ENCODE measurements around the gene ITGB1BP1. TPM values are rescaled to one million over a fixed set of nuclear protein-coding genes. Genes with fewer than 3 reads are reported as not detected.

The ITGB1BP1 gene
- total and polyA plus RNA-seq, 7 experiments from 2014 or later, result 45.1 to 123 (median 56.1) TPM

- Mint-ChIP-seq H3K36me3 (peaks cover 0 to 45% (median 21%) of the 10 kb centered on the region in 5 donors), H3K4me1 (no peaks in the 10 kb centered on the region), H3K9me3 (no peaks in the 10 kb centered on the region), H3K27me3 (no peaks in the 10 kb centered on the region), H3K4me3 (no peak overlapping the region), H3K27ac (no peak overlapping the region)
- ChIA-PET CTCF (no interaction called here), POLR2A (interaction anchor here (0.6 kb wide), 1 partner anchor 1681 kb away, joined by 3 read pairs; a partner anchor contains a TSS)
- Histone ChIP-seq H3K9me3 (ENCODE audit: control insufficient read depth in 2 of 3, low read length in 3 of 3) (no peaks in the 10 kb centered on the region), H3K4me3 (ENCODE audit: low read length) (no peak overlapping the region), H3K27ac (ENCODE audit: low read depth, low read length) (no peak overlapping the region), H3K27me3 (ENCODE audit: control insufficient read depth in 2 of 2, insufficient read depth in 2 of 2, low read length in 2 of 2) (no peaks in the 10 kb centered on the region), H3K4me1 (ENCODE audit: control insufficient read depth in 2 of 2, insufficient read depth in 2 of 2, low read length in 2 of 2) (no peaks in the 10 kb centered on the region), H3K36me3 (ENCODE audit: control insufficient read depth in 2 of 3, insufficient read depth in 3 of 3, low read length in 3 of 3) (peaks cover 0 to 39% (median 11%) of the 10 kb centered on the region in 3 experiments)
- intact Hi-C loops (cut with micrococcal nuclease), result no loop called here
- DNase-seq (no peak), ATAC-seq (no peak)
Measured at GRCh38 chr2:9451231-9451630, 27.9 kb upstream of the ITGB1BP1 start.

- Histone ChIP-seq H3K36me3 (ENCODE audit: control insufficient read depth in 2 of 3, insufficient read depth in 3 of 3, low read length in 3 of 3) (peaks cover 0 to 58% (median 6%) of the 10 kb centered on the region in 3 experiments), H3K27ac (ENCODE audit: low read depth, low read length) (no peak overlapping the region), H3K4me1 (ENCODE audit: control insufficient read depth in 2 of 2, insufficient read depth in 2 of 2, low read length in 2 of 2) (no peaks in the 10 kb centered on the region), H3K9me3 (ENCODE audit: control insufficient read depth in 2 of 3, low read length in 3 of 3) (no peaks in the 10 kb centered on the region), H3K4me3 (ENCODE audit: low read length) (no peak overlapping the region), H3K27me3 (ENCODE audit: control insufficient read depth in 2 of 2, insufficient read depth in 2 of 2, low read length in 2 of 2) (no peaks in the 10 kb centered on the region)
- no peaks in the 10 kb centered on the region for H3K27me3 Mint-ChIP-seq
- H3K9me3 Mint-ChIP-seq, result no peaks in the 10 kb centered on the region
- intact Hi-C loops (cut with micrococcal nuclease), result no loop called here
- peaks cover 0 to 8% (median 0%) of the 10 kb centered on the region in 7 donors for H3K4me1 Mint-ChIP-seq
- CTCF ChIA-PET, result no interaction called here
- ATAC-seq (no peak), DNase-seq (no peak)
- H3K36me3 Mint-ChIP-seq, result peaks cover 22 to 46% (median 36%) of the 10 kb centered on the region in 5 donors
- peak overlapping the region in 1 of 9 donors; percentile 43 for H3K27ac Mint-ChIP-seq
- H3K4me3 Mint-ChIP-seq, result no peak overlapping the region
- POLR2A ChIA-PET, result no interaction called here
Measured at GRCh38 chr2:9445089-9445488, 21.8 kb upstream of the ITGB1BP1 start.

- Mint-ChIP-seq H3K9me3 (no peaks in the 10 kb centered on the region), H3K4me3 (no peak overlapping the region), H3K27me3 (no peaks in the 10 kb centered on the region), H3K36me3 (peaks cover 17 to 46% (median 40%) of the 10 kb centered on the region in 5 donors), H3K4me1 (peaks cover 0 to 8% (median 0%) of the 10 kb centered on the region in 7 donors), H3K27ac (peak overlapping the region in 1 of 9 donors; percentile 76)
- ATAC-seq (no peak), DNase-seq (no peak)
- POLR2A ChIA-PET, result no interaction called here
- no peak overlapping the region for H3K27ac ChIP-seq (ENCODE audit: low read depth, low read length)
- peaks cover 0 to 58% (median 9%) of the 10 kb centered on the region in 3 experiments for H3K36me3 ChIP-seq (ENCODE audit: control insufficient read depth in 2 of 3, insufficient read depth in 3 of 3, low read length in 3 of 3)
- no peaks in the 10 kb centered on the region for H3K27me3 ChIP-seq (ENCODE audit: control insufficient read depth in 2 of 2, insufficient read depth in 2 of 2, low read length in 2 of 2)
- intact Hi-C loops (cut with micrococcal nuclease), result no loop called here
- CTCF ChIA-PET, result no interaction called here
- no peaks in the 10 kb centered on the region for H3K9me3 ChIP-seq (ENCODE audit: control insufficient read depth in 2 of 3, low read length in 3 of 3)
- H3K4me1 ChIP-seq (ENCODE audit: control insufficient read depth in 2 of 2, insufficient read depth in 2 of 2, low read length in 2 of 2), result no peaks in the 10 kb centered on the region
- H3K4me3 ChIP-seq (ENCODE audit: low read length), result no peak overlapping the region
Measured at GRCh38 chr2:9443526-9443925, 20.2 kb upstream of the ITGB1BP1 start.

DNA sequence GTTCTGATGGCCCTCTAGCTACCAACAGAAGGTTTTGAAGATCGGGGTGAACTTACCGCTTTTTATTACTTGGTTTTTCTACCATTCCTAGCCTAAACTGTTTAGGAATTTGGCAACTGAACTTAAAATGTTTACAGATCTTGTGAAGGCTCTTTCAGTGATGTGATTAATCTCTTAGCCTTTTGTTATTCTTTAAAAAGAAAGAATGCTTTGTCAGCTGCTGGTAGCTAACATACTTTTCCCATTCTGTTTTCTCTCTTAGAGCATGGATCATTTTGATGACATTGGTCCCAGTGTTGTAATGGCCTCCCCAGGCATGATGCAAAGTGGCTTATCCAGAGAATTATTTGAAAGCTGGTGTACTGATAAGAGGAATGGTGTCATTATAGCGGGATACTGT lies 18.2 kb upstream of the ITGB1BP1 start:
- peaks cover 22 to 57% (median 43%) of the 10 kb centered on the region in 5 donors for H3K36me3 Mint-ChIP-seq
- H3K27me3 Mint-ChIP-seq, result no peaks in the 10 kb centered on the region
- Histone ChIP-seq H3K4me1 (ENCODE audit: control insufficient read depth in 2 of 2, insufficient read depth in 2 of 2, low read length in 2 of 2) (no peaks in the 10 kb centered on the region), H3K27me3 (ENCODE audit: control insufficient read depth in 2 of 2, insufficient read depth in 2 of 2, low read length in 2 of 2) (no peaks in the 10 kb centered on the region), H3K36me3 (ENCODE audit: control insufficient read depth in 2 of 3, insufficient read depth in 3 of 3, low read length in 3 of 3) (peaks cover 0 to 61% (median 12%) of the 10 kb centered on the region in 3 experiments), H3K9me3 (ENCODE audit: control insufficient read depth in 2 of 3, low read length in 3 of 3) (no peaks in the 10 kb centered on the region), H3K27ac (ENCODE audit: low read depth, low read length) (no peak overlapping the region), H3K4me3 (ENCODE audit: low read length) (no peak overlapping the region)
- DNase-seq, result no peak
- no peaks in the 10 kb centered on the region for H3K9me3 Mint-ChIP-seq
- POLR2A ChIA-PET, result no interaction called here
- H3K4me1 Mint-ChIP-seq, result peaks cover 0 to 8% (median 0%) of the 10 kb centered on the region in 7 donors
- intact Hi-C loops (cut with micrococcal nuclease), result no loop called here
- H3K27ac Mint-ChIP-seq, result no peak overlapping the region
- CTCF ChIA-PET, result interaction anchor here (1.3 kb wide), 1 partner anchor 12 kb away, joined by 3 read pairs; no protein-coding TSS in a partner anchor
- no peak overlapping the region for H3K4me3 Mint-ChIP-seq
- ATAC-seq, result no peak

GRCh38 chr2:9440058-9440727 lies 16.9 kb upstream of the ITGB1BP1 start:
- no peak overlapping the region for H3K4me3 ChIP-seq (ENCODE audit: low read length)
- no peaks in the 10 kb centered on the region for H3K27me3 Mint-ChIP-seq
- no peaks in the 10 kb centered on the region for H3K9me3 ChIP-seq (ENCODE audit: control insufficient read depth in 2 of 3, low read length in 3 of 3)
- H3K4me3 Mint-ChIP-seq, result no peak overlapping the region
- no peak for ATAC-seq
- peaks cover 0 to 4% (median 0%) of the 10 kb centered on the region in 7 donors for H3K4me1 Mint-ChIP-seq
- ChIA-PET CTCF (no interaction called here), POLR2A (no interaction called here)
- peaks cover 18 to 58% (median 44%) of the 10 kb centered on the region in 5 donors for H3K36me3 Mint-ChIP-seq
- no peak overlapping the region for H3K27ac Mint-ChIP-seq
- no peaks in the 10 kb centered on the region for H3K27me3 ChIP-seq (ENCODE audit: control insufficient read depth in 2 of 2, insufficient read depth in 2 of 2, low read length in 2 of 2)
- peaks cover 0 to 60% (median 12%) of the 10 kb centered on the region in 3 experiments for H3K36me3 ChIP-seq (ENCODE audit: control insufficient read depth in 2 of 3, insufficient read depth in 3 of 3, low read length in 3 of 3)
- H3K4me1 ChIP-seq (ENCODE audit: control insufficient read depth in 2 of 2, insufficient read depth in 2 of 2, low read length in 2 of 2), result no peaks in the 10 kb centered on the region
- no peaks in the 10 kb centered on the region for H3K9me3 Mint-ChIP-seq
- intact Hi-C loops (cut with micrococcal nuclease), result no loop called here
- no peak overlapping the region for H3K27ac ChIP-seq (ENCODE audit: low read depth, low read length)
- DNase-seq, result no peak

- intact Hi-C loops (cut with micrococcal nuclease), result no loop called here
- H3K36me3 ChIP-seq (ENCODE audit: control insufficient read depth in 2 of 3, insufficient read depth in 3 of 3, low read length in 3 of 3), result peaks cover 0 to 63% (median 12%) of the 10 kb centered on the region in 3 experiments
- Mint-ChIP-seq H3K27me3 (no peaks in the 10 kb centered on the region), H3K4me1 (no peaks in the 10 kb centered on the region), H3K27ac (no peak overlapping the region), H3K9me3 (no peaks in the 10 kb centered on the region), H3K4me3 (no peak overlapping the region), H3K36me3 (peaks cover 18 to 58% (median 42%) of the 10 kb centered on the region in 5 donors)
- ATAC-seq (no peak), DNase-seq (no peak)
- no peak overlapping the region for H3K4me3 ChIP-seq (ENCODE audit: low read length)
- H3K27me3 ChIP-seq (ENCODE audit: control insufficient read depth in 2 of 2, insufficient read depth in 2 of 2, low read length in 2 of 2), result no peaks in the 10 kb centered on the region
- H3K9me3 ChIP-seq (ENCODE audit: control insufficient read depth in 2 of 3, low read length in 3 of 3), result no peaks in the 10 kb centered on the region
- ChIA-PET POLR2A (no interaction called here), CTCF (interaction anchor here (0.6 kb wide), 1 partner anchor 1583 kb away, joined by 3 read pairs; no protein-coding TSS in a partner anchor)
- H3K27ac ChIP-seq (ENCODE audit: low read depth, low read length), result no peak overlapping the region
- H3K4me1 ChIP-seq (ENCODE audit: control insufficient read depth in 2 of 2, insufficient read depth in 2 of 2, low read length in 2 of 2), result no peaks in the 10 kb centered on the region
Measured at GRCh38 chr2:9439536-9439935, 16.2 kb upstream of the ITGB1BP1 start.

DNA sequence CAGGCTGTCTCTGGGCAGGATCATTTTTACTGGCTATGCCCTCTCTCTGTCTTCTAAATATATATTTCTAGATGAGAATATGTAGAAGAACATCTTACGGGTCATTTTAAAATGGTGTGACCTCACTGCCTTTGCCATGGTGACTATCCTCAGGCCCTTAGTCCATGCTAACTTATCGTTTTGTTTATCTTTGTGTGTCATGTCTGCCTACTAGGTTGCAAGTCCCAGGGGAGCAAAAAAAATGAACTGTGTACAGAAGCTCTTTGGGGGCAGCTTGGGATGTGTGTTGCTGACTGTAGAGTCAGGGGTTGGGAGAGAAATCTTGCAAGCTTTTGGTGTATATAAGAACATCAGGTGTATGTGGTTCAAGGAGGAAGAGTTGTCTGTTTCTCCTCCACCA lies 11.2 kb upstream of the ITGB1BP1 start:
- H3K36me3 ChIP-seq (ENCODE audit: control insufficient read depth in 2 of 3, insufficient read depth in 3 of 3, low read length in 3 of 3), result peaks cover 7 to 73% (median 13%) of the 10 kb centered on the region in 3 experiments
- no peaks in the 10 kb centered on the region for H3K4me1 ChIP-seq (ENCODE audit: control insufficient read depth in 2 of 2, insufficient read depth in 2 of 2, low read length in 2 of 2)
- ATAC-seq (no peak), DNase-seq (no peak)
- no peaks in the 10 kb centered on the region for H3K27me3 ChIP-seq (ENCODE audit: control insufficient read depth in 2 of 2, insufficient read depth in 2 of 2, low read length in 2 of 2)
- ChIA-PET CTCF (no interaction called here), POLR2A (interaction anchor here (0.7 kb wide), 2 partner anchors 16 to 57 kb away, joined by 3 to 8 read pairs; no protein-coding TSS in a partner anchor)
- peaks cover 15 to 73% (median 48%) of the 10 kb centered on the region in 5 donors for H3K36me3 Mint-ChIP-seq
- H3K9me3 ChIP-seq (ENCODE audit: control insufficient read depth in 2 of 3, low read length in 3 of 3), result no peaks in the 10 kb centered on the region
- intact Hi-C loops (cut with micrococcal nuclease), result no loop called here
- peak overlapping the region in 1 of 9 donors; percentile 48 for H3K27ac Mint-ChIP-seq
- H3K4me3 ChIP-seq (ENCODE audit: low read length), result no peak overlapping the region
- peaks cover 0 to 14% (median 0%) of the 10 kb centered on the region in 7 donors for H3K4me1 Mint-ChIP-seq
- H3K27me3 Mint-ChIP-seq, result no peaks in the 10 kb centered on the region
- H3K27ac ChIP-seq (ENCODE audit: low read depth, low read length), result no peak overlapping the region
- no peaks in the 10 kb centered on the region for H3K9me3 Mint-ChIP-seq
- no peak overlapping the region for H3K4me3 Mint-ChIP-seq

All from naive thymus-derived CD4-positive, alpha-beta T cell (primary cell).